ENCODE data around the gene HS3ST3A1. TPM values are rescaled to one million over a fixed set of nuclear protein-coding genes. Genes with fewer than 3 reads are reported as not detected.
A peak's percentile ranks its signal among the peaks of the same experiment; 100 is the strongest.

Gene HS3ST3A1
- total RNA-seq, 1 donor from 2014 or later, result 8.8 TPM

DNA sequence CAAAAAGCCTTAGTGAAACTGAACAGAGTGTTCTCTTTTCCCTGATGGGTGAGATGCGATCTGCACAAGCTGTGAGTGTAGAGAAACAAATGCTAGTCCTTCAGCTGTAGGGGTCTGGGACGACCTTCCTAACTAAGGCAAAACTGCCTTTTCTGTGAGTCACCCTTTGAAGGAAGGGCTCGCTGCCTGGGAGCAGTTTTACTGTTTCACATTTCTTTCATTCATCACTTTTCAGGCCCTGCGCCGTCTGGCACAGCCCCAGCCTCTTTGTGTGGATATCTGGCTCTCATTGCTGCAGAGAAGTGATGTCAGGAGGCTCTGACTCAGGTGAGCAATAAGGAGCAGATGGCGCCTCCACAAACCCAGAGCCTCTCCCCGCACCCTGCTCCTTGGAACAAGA lies 57.4 kb downstream of the HS3ST3A1 start:
- DNase-seq (ENCODE audit: low spot score), result no peak
- Mint-ChIP-seq H3K4me3 (ENCODE audit: unreplicated experiment) (peak overlapping the region; percentile 41), H3K36me3 (ENCODE audit: low read depth) (peaks cover 4% of the 10 kb centered on the region), H3K27me3 (ENCODE audit: low read depth) (no peaks in the 10 kb centered on the region), H3K27ac (ENCODE audit: unreplicated experiment) (peak overlapping the region; percentile 95), H3K4me1 (ENCODE audit: low read depth) (peaks cover 58% of the 10 kb centered on the region), H3K9me3 (ENCODE audit: low read depth) (peaks cover 3% of the 10 kb centered on the region)
- no peak for TF ChIP-seq CTCF (IDR thresholded peaks at IDR 0.05)

GRCh38 chr17:13542636-13543035 lies 59.1 kb downstream of the HS3ST3A1 start:
- H3K27me3 Mint-ChIP-seq (ENCODE audit: low read depth), result no peaks in the 10 kb centered on the region
- H3K27ac Mint-ChIP-seq (ENCODE audit: unreplicated experiment), result no peak overlapping the region
- peaks cover 66% of the 10 kb centered on the region for H3K4me1 Mint-ChIP-seq (ENCODE audit: low read depth)
- H3K36me3 Mint-ChIP-seq (ENCODE audit: low read depth), result peaks cover 5% of the 10 kb centered on the region
- no peak for DNase-seq (ENCODE audit: low spot score)
- peaks cover 7% of the 10 kb centered on the region for H3K9me3 Mint-ChIP-seq (ENCODE audit: low read depth)
- no peak overlapping the region for H3K4me3 Mint-ChIP-seq (ENCODE audit: unreplicated experiment)
- TF ChIP-seq CTCF (IDR thresholded peaks at IDR 0.05), result no peak

- peaks cover 7% of the 10 kb centered on the region for H3K9me3 Mint-ChIP-seq (ENCODE audit: low read depth)
- H3K27ac Mint-ChIP-seq (ENCODE audit: unreplicated experiment), result peak overlapping the region; percentile 88
- H3K27me3 Mint-ChIP-seq (ENCODE audit: low read depth), result no peaks in the 10 kb centered on the region
- no peak overlapping the region for H3K4me3 Mint-ChIP-seq (ENCODE audit: unreplicated experiment)
- no peak for TF ChIP-seq CTCF (IDR thresholded peaks at IDR 0.05)
- no peak for DNase-seq (ENCODE audit: low spot score)
- H3K4me1 Mint-ChIP-seq (ENCODE audit: low read depth), result peaks cover 80% of the 10 kb centered on the region
- peaks cover 3% of the 10 kb centered on the region for H3K36me3 Mint-ChIP-seq (ENCODE audit: low read depth)
Observed at GRCh38 chr17:13541032-13541480, 60.7 kb downstream of the HS3ST3A1 start.

DNA sequence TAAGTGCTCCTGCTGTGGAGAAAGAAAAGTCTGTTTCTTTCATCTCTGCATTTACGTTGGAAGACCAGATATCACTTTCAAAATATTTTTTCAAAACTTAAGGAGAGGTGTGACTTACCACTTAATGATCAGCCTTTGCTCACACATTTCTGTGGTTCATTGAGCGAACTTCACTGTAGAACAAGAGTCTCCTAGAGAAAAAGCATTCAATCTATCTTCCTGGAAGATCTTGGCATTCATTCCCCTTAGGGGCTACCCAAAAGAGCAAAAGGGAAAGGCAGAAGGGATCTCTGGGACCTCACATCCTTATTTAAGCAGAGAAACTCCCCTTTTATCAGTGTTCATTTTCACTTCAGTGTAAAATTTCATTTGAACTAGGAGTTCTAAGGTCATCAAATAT lies 61.2 kb downstream of the HS3ST3A1 start:
- H3K9me3 Mint-ChIP-seq (ENCODE audit: low read depth), result peaks cover 7% of the 10 kb centered on the region
- DNase-seq (ENCODE audit: low spot score), result no peak
- peak overlapping the region; percentile 88 for H3K27ac Mint-ChIP-seq (ENCODE audit: unreplicated experiment)

DNA sequence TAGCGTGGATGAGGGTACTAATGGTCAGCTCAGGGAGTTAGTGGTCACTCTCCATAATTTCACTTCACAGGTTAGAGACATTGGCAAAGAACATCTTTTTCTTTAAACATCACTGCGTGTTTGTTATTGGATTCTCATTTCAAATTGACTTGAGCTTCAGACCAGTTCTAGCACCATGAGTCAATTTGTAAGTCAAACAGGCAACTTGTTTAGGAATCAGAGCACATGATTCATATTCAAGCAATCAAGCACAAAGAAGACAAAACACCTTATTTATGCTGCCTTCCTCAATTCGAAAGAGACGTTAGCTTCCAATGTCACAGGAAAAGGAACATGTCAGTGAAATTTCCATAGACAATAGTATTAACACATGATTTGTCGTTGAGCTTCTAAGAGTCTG lies 62.3 kb downstream of the HS3ST3A1 start:
- no peak for TF ChIP-seq CTCF (IDR thresholded peaks at IDR 0.05)
- H3K9me3 Mint-ChIP-seq (ENCODE audit: low read depth), result peaks cover 7% of the 10 kb centered on the region
- H3K36me3 Mint-ChIP-seq (ENCODE audit: low read depth), result peaks cover 3% of the 10 kb centered on the region
- peaks cover 70% of the 10 kb centered on the region for H3K4me1 Mint-ChIP-seq (ENCODE audit: low read depth)
- DNase-seq (ENCODE audit: low spot score), result no peak
- no peaks in the 10 kb centered on the region for H3K27me3 Mint-ChIP-seq (ENCODE audit: low read depth)
- peak overlapping the region; percentile 51 for H3K27ac Mint-ChIP-seq (ENCODE audit: unreplicated experiment)
- no peak overlapping the region for H3K4me3 Mint-ChIP-seq (ENCODE audit: unreplicated experiment)

More for the DNA sequence above, 61.2 kb downstream of the HS3ST3A1 start:
- no peak for TF ChIP-seq CTCF (IDR thresholded peaks at IDR 0.05)
- Mint-ChIP-seq H3K27me3 (ENCODE audit: low read depth) (no peaks in the 10 kb centered on the region), H3K4me3 (ENCODE audit: unreplicated experiment) (no peak overlapping the region), H3K4me1 (ENCODE audit: low read depth) (peaks cover 80% of the 10 kb centered on the region), H3K36me3 (ENCODE audit: low read depth) (peaks cover 3% of the 10 kb centered on the region)
